GM21737 (cell line): Measurements from ENCODE around the gene RBM10.
"Not testable (repeated sequence)": the region's sequence is repeated elsewhere in the genome, so short reads cannot be mapped to it uniquely, and the experiment has no call there.

Source experiments
- ATAC-seq: cut with Tn5 transposase; IDR thresholded peaks from one replicate; pipeline ENCODE4 v1.9.1; 2021; ENCODE audit warnings: mild to moderate bottlenecking, moderate library complexity; ENCODE audit not compliant: unreplicated experiment

The RBM10 gene

GRCh38 chrX:47144626-47145394 is at the start of gene RBM10, which contains the start of gene NDUFB11:
RBM10 (plus strand) TSS chrX:47145221; CDS start chrX:47147482, 2,261 bp downstream.
NDUFB11 (minus strand) TSS chrX:47144702; CDS start chrX:47144679, 23 bp downstream.
- peak; percentile 89 for ATAC-seq

- no peak for ATAC-seq
These were observed 48.0 kb upstream of the RBM10 start for GRCh38 chrX:47097018-47097417.

GRCh38 chrX:47098338-47099094 is 46.5 kb upstream of the RBM10 start:
- ATAC-seq: no peak

GRCh38 chrX:47101206-47101605 is 43.8 kb upstream of the RBM10 start:
- ATAC-seq: no peak

GRCh38 chrX:47110936-47111615 is 33.9 kb upstream of the RBM10 start:
- not testable (repeated sequence) for ATAC-seq

GRCh38 chrX:47112316-47112954 is 32.6 kb upstream of the RBM10 start:
- ATAC-seq: no peak

GRCh38 chrX:47116551-47117110 is 28.4 kb upstream of the RBM10 start:
- ATAC-seq: not testable (repeated sequence)

- ATAC-seq: not testable (repeated sequence)
These were observed 20.6 kb upstream of the RBM10 start for GRCh38 chrX:47124466-47124865.

- ATAC-seq: peak; percentile 98
These were observed 15.7 kb upstream of the RBM10 start for GRCh38 chrX:47129157-47129898.

GRCh38 chrX:47129899-47130358 is 15.1 kb upstream of the RBM10 start:
- no peak for ATAC-seq

- ATAC-seq: no peak
These were observed 11.5 kb upstream of the RBM10 start for GRCh38 chrX:47133493-47133892.

GRCh38 chrX:47135650-47136049 is 9.4 kb upstream of the RBM10 start:
- not testable (repeated sequence) for ATAC-seq

GRCh38 chrX:47138171-47138570 is 6.8 kb upstream of the RBM10 start:
- ATAC-seq: no peak

GRCh38 chrX:47143894-47144625 is 961 bp upstream of the RBM10 start:
- peak; percentile 14 for ATAC-seq

GRCh38 chrX:47145395-47146120 is 537 bp downstream of the RBM10 start:
- ATAC-seq: peak; percentile 8

- ATAC-seq: no peak
These were observed 1.3 kb downstream of the RBM10 start for GRCh38 chrX:47146121-47146935.
